ENCODE results near the gene TRIM25. TPM values are rescaled to one million over a fixed set of nuclear protein-coding genes. Genes with fewer than 3 reads are reported as not detected.

Gene TRIM25
- total RNA-seq, 3 donors from 2014 or later (not counting 1 experiment from before 2014, with no cell fraction given) = 50.4 to 100 (median 74.5) TPM

GRCh38 chr17:56908001-56908542, 5.8 kb downstream of the TRIM25 start:
- Histone ChIP-seq H3K9me3 (ENCODE audit: control insufficient read depth, insufficient read depth, low read length) (no peaks in the 10 kb centered on the region), H3K4me1 (ENCODE audit: control insufficient read depth, insufficient read depth, low read length) (peaks cover 46% of the 10 kb centered on the region), H3K27me3 (ENCODE audit: control insufficient read depth, insufficient read depth, low read length) (no peaks in the 10 kb centered on the region), H3K4me3 (ENCODE audit: low read length) (no peak overlapping the region), H3K36me3 (ENCODE audit: control insufficient read depth, insufficient read depth, low read length) (peaks cover 37% of the 10 kb centered on the region), H3K27ac (ENCODE audit: low read length) (peak overlapping the region; percentile 20)
- peaks cover 14% of the 10 kb centered on the region for H3K36me3 Mint-ChIP-seq
- H3K9me3 Mint-ChIP-seq = no peaks in the 10 kb centered on the region
- peak overlapping the region; percentile 64 to 85 for H3K27ac Mint-ChIP-seq
- WGBS (ENCODE audit: insufficient coverage) = 10% methylated on average over 9 of the region's 9 CpGs
- intact Hi-C loops (cut with micrococcal nuclease) = no loop called here
- no peak for TF ChIP-seq CTCF (IDR thresholded peaks at IDR 0.05)
- DNase-seq (peak; percentile 46 to 48), ATAC-seq (peak; percentile 94 to 96 (median 96))
- H3K27me3 Mint-ChIP-seq (ENCODE audit: low read depth in 2 of 2) = no peaks in the 10 kb centered on the region
- peak overlapping the region; percentile 38 for H3K4me3 Mint-ChIP-seq
- peaks cover 52 to 65% of the 10 kb centered on the region in 2 donors for H3K4me1 Mint-ChIP-seq

GRCh38 chr17:56903560-56903959, 10.3 kb downstream of the TRIM25 start:
- peaks cover 79% of the 10 kb centered on the region for H3K36me3 ChIP-seq (ENCODE audit: control insufficient read depth, insufficient read depth, low read length)
- Mint-ChIP-seq H3K27ac (no peak overlapping the region), H3K4me3 (no peak overlapping the region), H3K9me3 (no peaks in the 10 kb centered on the region), H3K36me3 (peaks cover 19% of the 10 kb centered on the region), H3K27me3 (ENCODE audit: low read depth in 2 of 2) (no peaks in the 10 kb centered on the region), H3K4me1 (peaks cover 28 to 44% of the 10 kb centered on the region in 2 donors)
- H3K27me3 ChIP-seq (ENCODE audit: control insufficient read depth, insufficient read depth, low read length) = no peaks in the 10 kb centered on the region
- no peak overlapping the region for H3K27ac ChIP-seq (ENCODE audit: low read length)
- H3K9me3 ChIP-seq (ENCODE audit: control insufficient read depth, insufficient read depth, low read length) = no peaks in the 10 kb centered on the region
- H3K4me1 ChIP-seq (ENCODE audit: control insufficient read depth, insufficient read depth, low read length) = peaks cover 5% of the 10 kb centered on the region
- TF ChIP-seq CTCF (IDR thresholded peaks at IDR 0.05) = no peak
- no peak for DNase-seq
- intact Hi-C loops (cut with micrococcal nuclease) = no loop called here
- ATAC-seq = no peak
- no peak overlapping the region for H3K4me3 ChIP-seq (ENCODE audit: low read length)
- 67% methylated on average over 3 of the region's 5 CpGs for WGBS (ENCODE audit: insufficient coverage)

- H3K4me1 Mint-ChIP-seq = peaks cover 21 to 42% of the 10 kb centered on the region in 2 donors
- intact Hi-C loops (cut with micrococcal nuclease) = no loop called here
- no peaks in the 10 kb centered on the region for H3K9me3 Mint-ChIP-seq
These were observed 11.5 kb downstream of the TRIM25 start for GRCh38 chr17:56902348-56902747.

More at GRCh38 chr17:56902348-56902747, 11.5 kb downstream of the TRIM25 start:
- H3K27me3 ChIP-seq (ENCODE audit: control insufficient read depth, insufficient read depth, low read length) = no peaks in the 10 kb centered on the region
- H3K9me3 ChIP-seq (ENCODE audit: control insufficient read depth, insufficient read depth, low read length) = no peaks in the 10 kb centered on the region
- H3K4me3 Mint-ChIP-seq = no peak overlapping the region
- H3K27ac ChIP-seq (ENCODE audit: low read length) = no peak overlapping the region
- 99% methylated on average over 3 of the region's 4 CpGs for WGBS (ENCODE audit: insufficient coverage)
- ATAC-seq (peak in 1 of 3 donors; percentile 10), DNase-seq (no peak)
- H3K4me1 ChIP-seq (ENCODE audit: control insufficient read depth, insufficient read depth, low read length) = peaks cover 3% of the 10 kb centered on the region
- H3K27ac Mint-ChIP-seq = no peak overlapping the region
- no peaks in the 10 kb centered on the region for H3K27me3 Mint-ChIP-seq (ENCODE audit: low read depth in 2 of 2)
- peaks cover 91% of the 10 kb centered on the region for H3K36me3 ChIP-seq (ENCODE audit: control insufficient read depth, insufficient read depth, low read length)
- peaks cover 19% of the 10 kb centered on the region for H3K36me3 Mint-ChIP-seq
- TF ChIP-seq CTCF (IDR thresholded peaks at IDR 0.05) = no peak
- no peak overlapping the region for H3K4me3 ChIP-seq (ENCODE audit: low read length)
